HepG2 (cell line): ENCODE results near the gene TOX2. TPM values are rescaled to one million over a fixed set of nuclear protein-coding genes. Genes with fewer than 3 reads are reported as not detected.
A peak's percentile ranks its signal among the peaks of the same experiment; 100 is the strongest.

ENCODE experiments used
- DNMT1 ChIP-seq: sonication (generic); formaldehyde crosslinking; IDR thresholded peaks from 2 replicates; pipeline ENCODE4 v1.5.1; 2020; ENCODE audit warnings: mild to moderate bottlenecking, missing genetic modification reagents
- HNRNPLL ChIP-seq: fragments of 200-400 bp; formaldehyde crosslinking; IDR thresholded peaks from 2 replicates; pipeline ENCODE4 v1.6.1; 2017; ENCODE audit warnings: mild to moderate bottlenecking, low read depth, low read length; ENCODE audit not compliant: poor library complexity, severe bottlenecking
- JUND ChIP-seq: sonication (generic); formaldehyde crosslinking; IDR thresholded peaks from 2 replicates; pipeline ENCODE4 v1.8.0; 2022; ENCODE audit warnings: mild to moderate bottlenecking, missing genetic modification reagents
- MBD4 ChIP-seq: IDR thresholded peaks from 2 replicates; pipeline ENCODE4 v1.6.1; 2012; ENCODE audit warnings: low read length, inconsistent platforms, borderline replicate concordance
- RBM22 ChIP-seq: fragments of 200-400 bp; formaldehyde crosslinking; optimal IDR thresholded peaks from 2 replicates; pipeline ENCODE3; 2017; ENCODE audit warnings: mild to moderate bottlenecking, low read length, moderate library complexity
- ZKSCAN8 ChIP-seq: IDR thresholded peaks from 2 replicates; pipeline ENCODE4 v1.6.1; 2016; ENCODE audit warnings: borderline replicate concordance, missing genetic modification reagents, missing compliant biosample characterization
- ZNF17 ChIP-seq: sonication (generic); formaldehyde crosslinking; IDR thresholded peaks from 2 replicates; pipeline ENCODE4 v1.5.0; 2020; ENCODE audit warnings: mild to moderate bottlenecking, missing genetic modification reagents
- ZNF180 ChIP-seq: sonication (generic); formaldehyde crosslinking; IDR thresholded peaks from 2 replicates; pipeline ENCODE4 v1.4.0; 2020; ENCODE audit warnings: low read depth, missing genetic modification reagents, borderline replicate concordance
- ZNF234 ChIP-seq: sonication (generic); formaldehyde crosslinking; conservative IDR thresholded peaks from 2 replicates; pipeline ENCODE4 v1.5.1; 2020; ENCODE audit warnings: mild to moderate bottlenecking, missing genetic modification reagents
- ZNF3 ChIP-seq: IDR thresholded peaks from 2 replicates; pipeline ENCODE4 v1.7.0; 2017; ENCODE audit warnings: inconsistent platforms
- ZNF549 ChIP-seq: sonication (generic); formaldehyde crosslinking; IDR thresholded peaks from 2 replicates; pipeline ENCODE4 v1.5.0; 2020; ENCODE audit warnings: missing genetic modification reagents
- ZSCAN12 ChIP-seq: sonication (generic); formaldehyde crosslinking; IDR thresholded peaks from 2 replicates; pipeline ENCODE4 v1.9.0; 2021; ENCODE audit warnings: mild to moderate bottlenecking, missing genetic modification reagents
- polyA plus RNA-seq, 8 experiments: library from polyadenylated mRNA; depleted of rRNA in 3 of 8; stranded (reverse) in 7 of 8; unstranded in 1 of 8; fragments of >200 nt; fragmentation: Illumina TruSeq in 4 of 8; extraction: Trizol in 4 of 8; gene quantifications; 2 replicates each; pipeline versions ENCODE4 v1.2.1 to v1.2.3, GENCODE V29; 2011 to 2016; ENCODE audit warnings: low read depth in 4 of 8, missing spikeins in 1 of 8, mixed read lengths in 1 of 8; ENCODE audit not compliant: insufficient read depth in 1 of 8
- total RNA-seq, 5 experiments: library from RNA; depleted of rRNA; stranded (reverse); fragments of >200 nt; fragmentation: Illumina TruSeq; extraction: Trizol; gene quantifications; 2 replicates each; pipeline ENCODE4 v1.2.3, GENCODE V29; 2016; ENCODE audit warnings: low read depth in 1 of 5
- TF ChIP-seq, protein P1 (sequence below): sonication (generic); formaldehyde crosslinking; IDR thresholded peaks from 2 replicates; pipeline ENCODE4 v1.5.0; 2020; ENCODE audit warnings: missing genetic modification reagents
- TF ChIP-seq, protein P2 (sequence below): IDR thresholded peaks from 2 replicates; pipeline ENCODE4 v1.6.1; 2016; ENCODE audit warnings: missing genetic modification reagents, missing compliant biosample characterization
- TF ChIP-seq, protein P3 (sequence below), 2 experiments: fragments of 450-650 bp in 1 of 2; sonication (generic) in 1 of 2; formaldehyde crosslinking in 1 of 2; IDR thresholded peaks; 2 replicates each; pipeline versions ENCODE4 v1.6.1 to v1.8.0; 2016 to 2022; ENCODE audit warnings: antibody characterized with exemption in 1 of 2, mild to moderate bottlenecking in 1 of 2, missing genetic modification reagents in 1 of 2
- TF ChIP-seq, protein P4 (sequence below): conservative IDR thresholded peaks from 2 replicates; pipeline ENCODE4 v1.6.1; 2018; ENCODE audit warnings: missing genetic modification reagents

The TOX2 gene
- total and polyA plus RNA-seq, 2 of the 13 experiments (the other 11 are each of a cell fraction or from before 2014, with no cell fraction given): not detected

DNA sequence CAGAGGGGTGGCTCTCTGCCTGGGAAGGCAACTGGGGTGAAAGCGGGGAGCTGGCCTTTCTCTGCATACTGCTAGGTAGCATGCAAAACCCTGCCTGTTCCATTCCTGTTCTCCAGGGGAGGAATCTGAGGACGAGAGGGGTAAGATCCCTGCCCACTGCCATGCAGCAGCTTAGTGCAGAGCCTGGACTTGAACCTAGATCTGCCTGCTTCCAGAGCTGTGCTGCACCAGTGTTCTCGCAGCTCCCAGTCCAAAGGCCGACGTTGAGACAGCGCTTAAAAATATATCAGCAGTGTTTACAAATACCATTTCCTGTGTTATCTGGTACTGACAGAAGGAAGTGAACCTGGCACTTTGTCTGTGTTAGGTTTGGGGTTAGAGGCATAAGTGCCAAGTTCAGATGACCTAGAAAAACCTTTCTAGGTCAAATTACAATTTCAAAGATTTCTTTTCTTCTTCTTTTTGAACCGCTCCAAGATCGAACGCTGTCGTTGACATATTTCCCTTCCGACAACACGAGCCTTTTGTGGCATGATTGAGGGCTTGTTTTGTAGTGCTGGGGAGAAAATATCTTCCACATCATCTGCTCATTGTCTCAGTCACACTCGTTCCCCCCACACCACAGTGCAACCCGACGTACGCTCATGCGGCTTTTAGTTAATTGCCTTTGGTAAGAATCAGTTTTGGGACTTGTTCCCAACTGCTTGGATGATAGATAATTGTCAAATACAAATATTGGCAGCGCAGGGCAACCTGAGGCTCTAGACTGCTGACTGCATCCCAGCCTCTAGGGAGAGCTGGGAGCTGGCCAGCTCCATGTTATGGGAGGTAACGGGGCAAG lies 44.6 kb downstream of the TOX2 start (continued):
- TF ChIP-seq, protein P1, sequence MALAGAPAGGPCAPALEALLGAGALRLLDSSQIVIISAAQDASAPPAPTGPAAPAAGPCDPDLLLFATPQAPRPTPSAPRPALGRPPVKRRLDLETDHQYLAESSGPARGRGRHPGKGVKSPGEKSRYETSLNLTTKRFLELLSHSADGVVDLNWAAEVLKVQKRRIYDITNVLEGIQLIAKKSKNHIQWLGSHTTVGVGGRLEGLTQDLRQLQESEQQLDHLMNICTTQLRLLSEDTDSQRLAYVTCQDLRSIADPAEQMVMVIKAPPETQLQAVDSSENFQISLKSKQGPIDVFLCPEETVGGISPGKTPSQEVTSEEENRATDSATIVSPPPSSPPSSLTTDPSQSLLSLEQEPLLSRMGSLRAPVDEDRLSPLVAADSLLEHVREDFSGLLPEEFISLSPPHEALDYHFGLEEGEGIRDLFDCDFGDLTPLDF: no peak
- TF ChIP-seq ZSCAN12 (CRISPR knock-in tag) (no peak), MBD4 (no peak), ZNF234 (CRISPR knock-in tag) (0 out of 2 replicates have a peak, but pooled peaks have one; percentile 68), JUND (no peak), DNMT1 (no peak), ZNF180 (CRISPR knock-in tag) (no peak), HNRNPLL (no peak), ZNF3 (no peak), RBM22 (no peak), ZKSCAN8 (CRISPR knock-in tag) (no peak), ZNF17 (CRISPR knock-in tag) (no peak), ZNF549 (no peak)
- TF ChIP-seq, protein P2, sequence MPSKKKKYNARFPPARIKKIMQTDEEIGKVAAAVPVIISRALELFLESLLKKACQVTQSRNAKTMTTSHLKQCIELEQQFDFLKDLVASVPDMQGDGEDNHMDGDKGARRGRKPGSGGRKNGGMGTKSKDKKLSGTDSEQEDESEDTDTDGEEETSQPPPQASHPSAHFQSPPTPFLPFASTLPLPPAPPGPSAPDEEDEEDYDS (CRISPR knock-in tag): peak; percentile 55; the same call in 1 of the 2 replicates
- TF ChIP-seq, protein P3, sequence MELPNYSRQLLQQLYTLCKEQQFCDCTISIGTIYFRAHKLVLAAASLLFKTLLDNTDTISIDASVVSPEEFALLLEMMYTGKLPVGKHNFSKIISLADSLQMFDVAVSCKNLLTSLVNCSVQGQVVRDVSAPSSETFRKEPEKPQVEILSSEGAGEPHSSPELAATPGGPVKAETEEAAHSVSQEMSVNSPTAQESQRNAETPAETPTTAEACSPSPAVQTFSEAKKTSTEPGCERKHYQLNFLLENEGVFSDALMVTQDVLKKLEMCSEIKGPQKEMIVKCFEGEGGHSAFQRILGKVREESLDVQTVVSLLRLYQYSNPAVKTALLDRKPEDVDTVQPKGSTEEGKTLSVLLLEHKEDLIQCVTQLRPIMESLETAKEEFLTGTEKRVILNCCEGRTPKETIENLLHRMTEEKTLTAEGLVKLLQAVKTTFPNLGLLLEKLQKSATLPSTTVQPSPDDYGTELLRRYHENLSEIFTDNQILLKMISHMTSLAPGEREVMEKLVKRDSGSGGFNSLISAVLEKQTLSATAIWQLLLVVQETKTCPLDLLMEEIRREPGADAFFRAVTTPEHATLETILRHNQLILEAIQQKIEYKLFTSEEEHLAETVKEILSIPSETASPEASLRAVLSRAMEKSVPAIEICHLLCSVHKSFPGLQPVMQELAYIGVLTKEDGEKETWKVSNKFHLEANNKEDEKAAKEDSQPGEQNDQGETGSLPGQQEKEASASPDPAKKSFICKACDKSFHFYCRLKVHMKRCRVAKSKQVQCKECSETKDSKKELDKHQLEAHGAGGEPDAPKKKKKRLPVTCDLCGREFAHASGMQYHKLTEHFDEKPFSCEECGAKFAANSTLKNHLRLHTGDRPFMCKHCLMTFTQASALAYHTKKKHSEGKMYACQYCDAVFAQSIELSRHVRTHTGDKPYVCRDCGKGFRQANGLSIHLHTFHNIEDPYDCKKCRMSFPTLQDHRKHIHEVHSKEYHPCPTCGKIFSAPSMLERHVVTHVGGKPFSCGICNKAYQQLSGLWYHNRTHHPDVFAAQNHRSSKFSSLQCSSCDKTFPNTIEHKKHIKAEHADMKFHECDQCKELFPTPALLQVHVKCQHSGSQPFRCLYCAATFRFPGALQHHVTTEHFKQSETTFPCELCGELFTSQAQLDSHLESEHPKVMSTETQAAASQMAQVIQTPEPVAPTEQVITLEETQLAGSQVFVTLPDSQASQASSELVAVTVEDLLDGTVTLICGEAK (IDR thresholded peaks at IDR 0.05): no peak
- TF ChIP-seq, protein P3 (CRISPR knock-in tag; IDR thresholded peaks at IDR 0.05): peak; percentile 29; the same call in 1 of the 2 replicates
- TF ChIP-seq, protein P4, sequence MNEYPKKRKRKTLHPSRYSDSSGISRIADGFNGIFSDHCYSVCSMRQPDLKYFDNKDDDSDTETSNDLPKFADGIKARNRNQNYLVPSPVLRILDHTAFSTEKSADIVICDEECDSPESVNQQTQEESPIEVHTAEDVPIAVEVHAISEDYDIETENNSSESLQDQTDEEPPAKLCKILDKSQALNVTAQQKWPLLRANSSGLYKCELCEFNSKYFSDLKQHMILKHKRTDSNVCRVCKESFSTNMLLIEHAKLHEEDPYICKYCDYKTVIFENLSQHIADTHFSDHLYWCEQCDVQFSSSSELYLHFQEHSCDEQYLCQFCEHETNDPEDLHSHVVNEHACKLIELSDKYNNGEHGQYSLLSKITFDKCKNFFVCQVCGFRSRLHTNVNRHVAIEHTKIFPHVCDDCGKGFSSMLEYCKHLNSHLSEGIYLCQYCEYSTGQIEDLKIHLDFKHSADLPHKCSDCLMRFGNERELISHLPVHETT (CRISPR knock-in tag): no peak
